ENCODE measurements around the gene ZFAND3.

Gene ZFAND3

DNA sequence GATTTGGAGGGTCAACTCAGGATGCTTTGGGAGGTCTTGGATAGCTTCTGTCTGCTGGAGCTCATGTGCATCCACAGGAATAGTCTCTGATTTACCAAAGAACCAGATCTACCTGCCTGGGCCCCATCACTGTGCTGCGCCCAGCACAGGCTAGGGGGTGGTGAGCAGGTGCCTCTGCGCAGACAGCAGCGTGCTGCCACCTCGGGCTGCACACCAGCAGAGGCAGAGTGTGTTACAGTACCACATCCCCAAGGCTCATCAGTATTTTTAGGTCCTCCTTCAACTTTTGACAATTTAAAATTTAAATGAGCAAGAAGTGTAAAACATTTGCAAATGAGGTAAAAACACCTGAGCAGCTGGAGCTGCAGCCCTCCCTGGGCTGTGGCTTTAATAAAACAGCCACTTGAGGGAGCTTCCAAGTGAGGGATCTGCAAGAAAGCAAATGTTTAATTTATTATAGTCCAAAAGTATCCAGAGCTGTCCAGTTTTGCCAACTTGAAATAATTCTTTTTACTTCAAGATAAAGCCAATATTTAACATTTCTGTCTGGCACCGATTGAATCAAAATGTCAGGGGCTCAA, 324.9 kb downstream of the ZFAND3 start:
- no peak overlapping the region for H3K4me3 ChIP-seq (ENCODE audit: low read length)
- TF ChIP-seq, protein P1, sequence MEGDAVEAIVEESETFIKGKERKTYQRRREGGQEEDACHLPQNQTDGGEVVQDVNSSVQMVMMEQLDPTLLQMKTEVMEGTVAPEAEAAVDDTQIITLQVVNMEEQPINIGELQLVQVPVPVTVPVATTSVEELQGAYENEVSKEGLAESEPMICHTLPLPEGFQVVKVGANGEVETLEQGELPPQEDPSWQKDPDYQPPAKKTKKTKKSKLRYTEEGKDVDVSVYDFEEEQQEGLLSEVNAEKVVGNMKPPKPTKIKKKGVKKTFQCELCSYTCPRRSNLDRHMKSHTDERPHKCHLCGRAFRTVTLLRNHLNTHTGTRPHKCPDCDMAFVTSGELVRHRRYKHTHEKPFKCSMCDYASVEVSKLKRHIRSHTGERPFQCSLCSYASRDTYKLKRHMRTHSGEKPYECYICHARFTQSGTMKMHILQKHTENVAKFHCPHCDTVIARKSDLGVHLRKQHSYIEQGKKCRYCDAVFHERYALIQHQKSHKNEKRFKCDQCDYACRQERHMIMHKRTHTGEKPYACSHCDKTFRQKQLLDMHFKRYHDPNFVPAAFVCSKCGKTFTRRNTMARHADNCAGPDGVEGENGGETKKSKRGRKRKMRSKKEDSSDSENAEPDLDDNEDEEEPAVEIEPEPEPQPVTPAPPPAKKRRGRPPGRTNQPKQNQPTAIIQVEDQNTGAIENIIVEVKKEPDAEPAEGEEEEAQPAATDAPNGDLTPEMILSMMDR (conservative IDR thresholded peaks at IDR 0.05; ENCODE audit: low read length): no peak; the same call in 1 of the 2 replicates
- DNase-seq (ENCODE audit: low read depth): no peak

- no peak overlapping the region for H3K4me3 ChIP-seq (ENCODE audit: low read length)
- TF ChIP-seq, protein P1 (conservative IDR thresholded peaks at IDR 0.05; ENCODE audit: low read length): no peak
- DNase-seq (ENCODE audit: low read depth): peak; percentile 12
Measured at GRCh38 chr6:38146021-38146733, 326.6 kb downstream of the ZFAND3 start.

- TF ChIP-seq, protein P1 (conservative IDR thresholded peaks at IDR 0.05; ENCODE audit: low read length): no peak
- no peak overlapping the region for H3K4me3 ChIP-seq (ENCODE audit: low read length)
- no peak for DNase-seq (ENCODE audit: low read depth)
Measured at GRCh38 chr6:38146734-38147027, 327.2 kb downstream of the ZFAND3 start.

DNA sequence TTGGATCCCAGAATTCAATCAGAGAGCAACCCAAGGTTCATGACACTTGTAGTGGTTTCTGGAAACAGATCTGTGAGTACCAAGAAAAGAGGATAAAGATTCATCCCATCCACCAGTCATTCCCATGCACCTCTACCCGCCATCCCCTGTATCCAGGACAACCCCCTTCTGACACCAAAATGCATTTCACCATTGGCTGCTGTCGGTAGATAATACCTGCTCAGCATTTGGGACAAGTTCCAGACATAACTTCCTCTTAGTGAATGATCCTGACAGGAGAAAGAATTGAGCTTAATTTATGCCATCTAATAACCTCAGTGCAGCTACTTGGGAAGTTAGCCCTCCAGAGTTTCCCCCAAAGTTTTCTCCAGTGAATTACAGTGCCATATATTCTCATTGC, 329.1 kb downstream of the ZFAND3 start:
- TF ChIP-seq, protein P1 (conservative IDR thresholded peaks at IDR 0.05; ENCODE audit: low read length): no peak
- no peak overlapping the region for H3K4me3 ChIP-seq (ENCODE audit: low read length)
- DNase-seq (ENCODE audit: low read depth): no peak

- DNase-seq (ENCODE audit: low read depth): peak; percentile 19
- H3K4me3 ChIP-seq (ENCODE audit: low read length): no peak overlapping the region
- TF ChIP-seq, protein P1 (conservative IDR thresholded peaks at IDR 0.05; ENCODE audit: low read length): no peak
Measured at GRCh38 chr6:38149531-38149930, 330.0 kb downstream of the ZFAND3 start.

DNA sequence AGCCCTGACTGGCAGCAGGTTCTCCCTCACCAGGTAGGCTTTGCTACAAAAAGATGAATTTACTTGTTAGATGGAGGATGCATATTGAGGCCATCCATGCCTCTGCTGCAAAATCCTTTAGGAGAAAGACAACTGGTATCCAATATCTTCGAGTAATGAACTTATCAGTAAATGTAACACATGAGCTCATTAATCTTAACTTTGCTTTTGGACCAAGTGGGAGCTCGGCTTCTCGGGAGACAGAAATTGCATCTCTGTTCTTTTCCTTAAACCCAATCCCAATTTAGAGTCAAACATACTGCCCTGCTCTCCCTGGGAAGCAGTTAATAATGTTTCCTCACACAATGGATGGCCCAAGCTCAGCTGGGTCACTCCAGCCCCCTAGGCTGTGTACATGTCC, 330.5 kb downstream of the ZFAND3 start:
- TF ChIP-seq, protein P1 (conservative IDR thresholded peaks at IDR 0.05; ENCODE audit: low read length): no peak
- DNase-seq (ENCODE audit: low read depth): no peak
- no peak overlapping the region for H3K4me3 ChIP-seq (ENCODE audit: low read length)

DNA sequence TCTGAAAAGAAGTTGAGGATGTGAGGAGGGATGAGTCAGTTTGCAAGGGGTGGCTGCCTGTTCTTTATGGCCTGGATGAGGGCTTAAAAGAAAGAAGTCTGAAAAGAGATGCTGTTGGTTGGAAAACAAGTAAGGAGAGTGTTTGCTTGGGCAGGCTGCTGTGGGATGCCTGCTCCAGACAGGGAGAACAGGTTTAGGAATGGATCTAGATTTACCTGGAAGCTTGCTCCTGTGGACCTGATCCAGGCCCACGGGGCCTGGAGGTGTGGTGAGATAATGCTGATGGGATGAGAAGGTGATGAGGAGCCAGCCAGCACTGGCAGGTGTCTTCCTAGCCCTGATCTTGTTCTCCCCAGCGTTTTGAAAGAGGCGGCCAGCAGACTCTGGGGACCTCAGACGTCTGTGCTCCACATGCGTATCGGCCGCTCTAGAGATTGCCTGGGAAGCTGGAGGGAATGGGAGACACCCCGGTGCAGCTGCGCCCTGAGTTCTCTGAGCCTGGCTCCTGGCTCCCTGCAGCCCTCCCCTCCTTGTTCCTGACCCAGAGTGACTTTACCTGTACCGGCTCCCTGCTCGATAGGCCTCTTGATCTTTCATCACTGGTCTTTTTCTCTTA, 331.3 kb downstream of the ZFAND3 start:
- H3K4me3 ChIP-seq (ENCODE audit: low read length): no peak overlapping the region
- DNase-seq (ENCODE audit: low read depth): no peak
- TF ChIP-seq, protein P1 (conservative IDR thresholded peaks at IDR 0.05; ENCODE audit: low read length): no peak
